HepG2 (cell line): ENCODE data around the gene UBC. TPM values are rescaled to one million over a fixed set of nuclear protein-coding genes. Genes with fewer than 3 reads are reported as not detected.

Source experiments
- ARNT2 ChIP-seq: sonication (generic); formaldehyde crosslinking; IDR thresholded peaks from 2 replicates; pipeline ENCODE4 v1.8.0; 2022; ENCODE audit warnings: mild to moderate bottlenecking, low read depth, missing genetic modification reagents, moderate library complexity
- BCL3 ChIP-seq: sonication (generic); formaldehyde crosslinking; IDR thresholded peaks from 2 replicates; pipeline ENCODE4 v1.5.1; 2020; ENCODE audit warnings: mild to moderate bottlenecking, missing genetic modification reagents, moderate library complexity
- BORCS8-MEF2B ChIP-seq: sonication (generic); formaldehyde crosslinking; IDR thresholded peaks from 2 replicates; pipeline ENCODE4 v1.8.0; 2022; ENCODE audit warnings: mild to moderate bottlenecking, missing genetic modification reagents
- FOXK1 ChIP-seq: sonication (generic); formaldehyde crosslinking; IDR thresholded peaks from 2 replicates; pipeline ENCODE4 v1.4.0; 2020; ENCODE audit warnings: low read depth, missing genetic modification reagents, borderline replicate concordance
- GATAD2A ChIP-seq: IDR thresholded peaks from 2 replicates; pipeline ENCODE4 v1.6.1; 2016
- KDM5B ChIP-seq: sonication (generic); formaldehyde crosslinking; IDR thresholded peaks from 2 replicates; pipeline ENCODE4 v1.4.0; 2020; ENCODE audit warnings: missing genetic modification reagents, mild to moderate bottlenecking, borderline replicate concordance
- KMT2A ChIP-seq: sonication (generic); formaldehyde crosslinking; IDR thresholded peaks from 2 replicates; pipeline ENCODE4 v1.4.0; 2020; ENCODE audit warnings: missing genetic modification reagents
- NBN ChIP-seq: fragments of 450-650 bp; conservative IDR thresholded peaks from 2 replicates; pipeline ENCODE4 v1.6.1; 2017
- ZFP62 ChIP-seq: sonication (generic); formaldehyde crosslinking; IDR thresholded peaks from 2 replicates; pipeline ENCODE4 v1.4.0; 2020; ENCODE audit warnings: missing genetic modification reagents
- ZNF12 ChIP-seq: sonication (generic); formaldehyde crosslinking; IDR thresholded peaks from 2 replicates; pipeline ENCODE4 v1.5.0; 2020; ENCODE audit warnings: missing genetic modification reagents
- ZNF75D ChIP-seq: sonication (generic); formaldehyde crosslinking; IDR thresholded peaks from 2 replicates; pipeline ENCODE4 v1.8.1; 2023; ENCODE audit warnings: missing genetic modification reagents, mild to moderate bottlenecking, borderline replicate concordance
- ZNF883 ChIP-seq: sonication (generic); formaldehyde crosslinking; IDR thresholded peaks from 2 replicates; pipeline ENCODE4 v1.5.1; 2020; ENCODE audit warnings: mild to moderate bottlenecking, missing genetic modification reagents; ENCODE audit errors: not compliant biosample characterization
- polyA plus RNA-seq, 8 experiments: library from polyadenylated mRNA; depleted of rRNA in 3 of 8; stranded (reverse) in 7 of 8; unstranded in 1 of 8; fragments of >200 nt; fragmentation: Illumina TruSeq in 4 of 8; extraction: Trizol in 4 of 8; gene quantifications; 2 replicates each; pipeline versions ENCODE4 v1.2.1 to v1.2.3, GENCODE V29; 2011 to 2016; ENCODE audit warnings: low read depth in 4 of 8, missing spikeins in 1 of 8, mixed read lengths in 1 of 8; ENCODE audit not compliant: insufficient read depth in 1 of 8
- total RNA-seq, 5 experiments: library from RNA; depleted of rRNA; stranded (reverse); fragments of >200 nt; fragmentation: Illumina TruSeq; extraction: Trizol; gene quantifications; 2 replicates each; pipeline ENCODE4 v1.2.3, GENCODE V29; 2016; ENCODE audit warnings: low read depth in 1 of 5
- TF ChIP-seq, protein P1 (sequence below): sonication (generic); formaldehyde crosslinking; IDR thresholded peaks from 2 replicates; pipeline ENCODE4 v1.4.0; 2020; ENCODE audit warnings: mild to moderate bottlenecking, missing genetic modification reagents
- TF ChIP-seq, protein P2 (sequence below): sonication (generic); formaldehyde crosslinking; conservative IDR thresholded peaks from 2 replicates; pipeline ENCODE4 v1.8.0; 2022; ENCODE audit warnings: low read depth, missing genetic modification reagents
- TF ChIP-seq, protein P3 (sequence below): sonication (generic); formaldehyde crosslinking; IDR thresholded peaks from 2 replicates; pipeline ENCODE4 v1.9.0; 2021; ENCODE audit warnings: mild to moderate bottlenecking, missing genetic modification reagents

The UBC gene
- total and polyA plus RNA-seq, 2 of the 13 experiments (the other 11 are each of a cell fraction or from before 2014, with no cell fraction given), result 805 to 1,432 TPM

DNA sequence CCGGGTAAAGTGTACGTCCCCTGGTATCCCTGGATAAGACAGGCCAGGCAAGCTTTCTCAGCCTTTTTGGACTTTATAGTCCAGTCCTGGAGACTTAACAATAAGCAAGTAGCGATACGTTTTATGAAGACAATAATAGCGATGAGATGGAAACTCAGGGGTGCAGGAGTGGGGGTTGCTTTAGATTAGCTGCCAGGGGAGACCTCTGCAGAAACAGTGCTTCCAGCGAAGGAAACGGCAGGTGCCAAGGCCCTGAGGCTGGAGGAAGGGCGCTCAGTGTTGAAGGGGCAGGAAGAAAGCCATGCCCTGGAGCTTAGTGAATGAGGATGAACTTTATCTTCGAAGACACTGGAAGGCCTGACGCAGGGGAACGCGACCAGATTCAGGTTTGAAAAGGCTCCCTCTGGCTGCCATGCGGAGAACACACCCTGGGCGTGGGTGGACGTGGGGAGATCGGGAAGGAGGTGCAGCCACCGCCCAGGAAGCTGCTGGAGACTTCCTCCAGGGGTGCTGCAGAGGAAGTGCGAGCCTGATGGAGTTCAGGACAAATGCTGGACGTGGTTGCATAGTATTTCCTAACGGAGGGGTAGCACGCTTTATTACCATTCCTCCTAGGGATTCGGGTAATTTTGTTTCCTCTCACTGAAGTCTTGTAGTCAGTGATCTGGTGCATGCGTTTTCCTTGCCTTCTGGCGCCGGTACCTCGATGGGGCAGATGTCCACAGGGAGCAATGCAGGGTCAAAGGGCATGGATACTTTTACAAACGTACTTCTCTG, 26.1 kb upstream of the UBC start (continued):
- no peak for TF ChIP-seq BCL3
- no peak for TF ChIP-seq KDM5B (CRISPR knock-in tag)
- TF ChIP-seq ZNF75D (CRISPR knock-in tag), result no peak
- no peak for TF ChIP-seq ZFP62 (CRISPR knock-in tag)
- TF ChIP-seq ARNT2 (CRISPR knock-in tag), result 0 out of 2 replicates have a peak, but pooled peaks have one; percentile 32
- TF ChIP-seq ZNF12, result peak; percentile 49; the same call in 1 of the 2 replicates
- TF ChIP-seq, protein P1, sequence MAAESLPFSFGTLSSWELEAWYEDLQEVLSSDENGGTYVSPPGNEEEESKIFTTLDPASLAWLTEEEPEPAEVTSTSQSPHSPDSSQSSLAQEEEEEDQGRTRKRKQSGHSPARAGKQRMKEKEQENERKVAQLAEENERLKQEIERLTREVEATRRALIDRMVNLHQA (CRISPR knock-in tag), result no peak
- TF ChIP-seq, protein P2, sequence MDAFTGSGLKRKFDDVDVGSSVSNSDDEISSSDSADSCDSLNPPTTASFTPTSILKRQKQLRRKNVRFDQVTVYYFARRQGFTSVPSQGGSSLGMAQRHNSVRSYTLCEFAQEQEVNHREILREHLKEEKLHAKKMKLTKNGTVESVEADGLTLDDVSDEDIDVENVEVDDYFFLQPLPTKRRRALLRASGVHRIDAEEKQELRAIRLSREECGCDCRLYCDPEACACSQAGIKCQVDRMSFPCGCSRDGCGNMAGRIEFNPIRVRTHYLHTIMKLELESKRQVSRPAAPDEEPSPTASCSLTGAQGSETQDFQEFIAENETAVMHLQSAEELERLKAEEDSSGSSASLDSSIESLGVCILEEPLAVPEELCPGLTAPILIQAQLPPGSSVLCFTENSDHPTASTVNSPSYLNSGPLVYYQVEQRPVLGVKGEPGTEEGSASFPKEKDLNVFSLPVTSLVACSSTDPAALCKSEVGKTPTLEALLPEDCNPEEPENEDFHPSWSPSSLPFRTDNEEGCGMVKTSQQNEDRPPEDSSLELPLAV (CRISPR knock-in tag), result no peak
- TF ChIP-seq FOXK1 (CRISPR knock-in tag), result peak; percentile 55; the same call in 1 of the 2 replicates
- no peak for TF ChIP-seq BORCS8-MEF2B (CRISPR knock-in tag)
- TF ChIP-seq ZNF883 (CRISPR knock-in tag), result no peak
- TF ChIP-seq, protein P3, sequence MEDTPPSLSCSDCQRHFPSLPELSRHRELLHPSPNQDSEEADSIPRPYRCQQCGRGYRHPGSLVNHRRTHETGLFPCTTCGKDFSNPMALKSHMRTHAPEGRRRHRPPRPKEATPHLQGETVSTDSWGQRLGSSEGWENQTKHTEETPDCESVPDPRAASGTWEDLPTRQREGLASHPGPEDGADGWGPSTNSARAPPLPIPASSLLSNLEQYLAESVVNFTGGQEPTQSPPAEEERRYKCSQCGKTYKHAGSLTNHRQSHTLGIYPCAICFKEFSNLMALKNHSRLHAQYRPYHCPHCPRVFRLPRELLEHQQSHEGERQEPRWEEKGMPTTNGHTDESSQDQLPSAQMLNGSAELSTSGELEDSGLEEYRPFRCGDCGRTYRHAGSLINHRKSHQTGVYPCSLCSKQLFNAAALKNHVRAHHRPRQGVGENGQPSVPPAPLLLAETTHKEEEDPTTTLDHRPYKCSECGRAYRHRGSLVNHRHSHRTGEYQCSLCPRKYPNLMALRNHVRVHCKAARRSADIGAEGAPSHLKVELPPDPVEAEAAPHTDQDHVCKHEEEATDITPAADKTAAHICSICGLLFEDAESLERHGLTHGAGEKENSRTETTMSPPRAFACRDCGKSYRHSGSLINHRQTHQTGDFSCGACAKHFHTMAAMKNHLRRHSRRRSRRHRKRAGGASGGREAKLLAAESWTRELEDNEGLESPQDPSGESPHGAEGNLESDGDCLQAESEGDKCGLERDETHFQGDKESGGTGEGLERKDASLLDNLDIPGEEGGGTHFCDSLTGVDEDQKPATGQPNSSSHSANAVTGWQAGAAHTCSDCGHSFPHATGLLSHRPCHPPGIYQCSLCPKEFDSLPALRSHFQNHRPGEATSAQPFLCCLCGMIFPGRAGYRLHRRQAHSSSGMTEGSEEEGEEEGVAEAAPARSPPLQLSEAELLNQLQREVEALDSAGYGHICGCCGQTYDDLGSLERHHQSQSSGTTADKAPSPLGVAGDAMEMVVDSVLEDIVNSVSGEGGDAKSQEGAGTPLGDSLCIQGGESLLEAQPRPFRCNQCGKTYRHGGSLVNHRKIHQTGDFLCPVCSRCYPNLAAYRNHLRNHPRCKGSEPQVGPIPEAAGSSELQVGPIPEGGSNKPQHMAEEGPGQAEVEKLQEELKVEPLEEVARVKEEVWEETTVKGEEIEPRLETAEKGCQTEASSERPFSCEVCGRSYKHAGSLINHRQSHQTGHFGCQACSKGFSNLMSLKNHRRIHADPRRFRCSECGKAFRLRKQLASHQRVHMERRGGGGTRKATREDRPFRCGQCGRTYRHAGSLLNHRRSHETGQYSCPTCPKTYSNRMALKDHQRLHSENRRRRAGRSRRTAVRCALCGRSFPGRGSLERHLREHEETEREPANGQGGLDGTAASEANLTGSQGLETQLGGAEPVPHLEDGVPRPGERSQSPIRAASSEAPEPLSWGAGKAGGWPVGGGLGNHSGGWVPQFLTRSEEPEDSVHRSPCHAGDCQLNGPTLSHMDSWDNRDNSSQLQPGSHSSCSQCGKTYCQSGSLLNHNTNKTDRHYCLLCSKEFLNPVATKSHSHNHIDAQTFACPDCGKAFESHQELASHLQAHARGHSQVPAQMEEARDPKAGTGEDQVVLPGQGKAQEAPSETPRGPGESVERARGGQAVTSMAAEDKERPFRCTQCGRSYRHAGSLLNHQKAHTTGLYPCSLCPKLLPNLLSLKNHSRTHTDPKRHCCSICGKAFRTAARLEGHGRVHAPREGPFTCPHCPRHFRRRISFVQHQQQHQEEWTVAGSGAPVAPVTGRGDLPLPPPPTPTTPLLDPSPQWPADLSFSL (CRISPR knock-in tag), result no peak
- TF ChIP-seq NBN, result no peak
- TF ChIP-seq GATAD2A (CRISPR knock-in tag), result peak; percentile 63; the same call in 1 of the 2 replicates
- no peak; the same call in 1 of the 2 replicates for TF ChIP-seq KMT2A (CRISPR knock-in tag)
